ENCODE data around the gene ODF2. TPM values are rescaled to one million over a fixed set of nuclear protein-coding genes. Genes with fewer than 3 reads are reported as not detected.
A peak's percentile ranks its signal among the peaks of the same experiment; 100 is the strongest.
"Not testable (repeated sequence)": the region's sequence is repeated elsewhere in the genome, so short reads cannot be mapped to it uniquely, and the experiment has no call there.

Gene ODF2
- total RNA-seq, 1 donor from 2014 or later = 85.5 TPM

DNA sequence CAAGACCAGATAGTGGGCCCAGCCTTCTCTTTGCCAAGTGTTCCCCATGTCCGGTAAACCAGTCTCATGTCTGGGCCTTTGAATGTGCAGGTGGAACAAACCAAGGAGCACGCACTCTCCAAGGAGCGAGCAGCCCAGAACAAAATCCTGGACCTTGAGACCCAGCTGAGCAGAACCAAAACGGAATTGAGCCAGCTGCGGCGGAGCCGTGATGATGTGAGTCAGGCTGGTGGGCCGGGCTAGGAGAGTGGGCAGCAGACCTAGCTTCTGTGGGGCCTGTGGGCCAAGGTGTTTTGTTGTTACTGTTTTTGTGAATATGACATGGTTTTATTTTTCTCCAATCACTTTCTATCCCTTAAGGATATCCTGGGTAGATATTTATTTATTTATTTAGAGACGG lies 43.1 kb downstream of the ODF2 start:
- peaks cover 3% of the 10 kb centered on the region for H3K4me1 Mint-ChIP-seq
- no peaks in the 10 kb centered on the region for H3K36me3 Mint-ChIP-seq (ENCODE audit: low read depth)
- no peak overlapping the region for H3K4me3 Mint-ChIP-seq

GRCh38 chr9:128499920-128500319 lies 44.1 kb downstream of the ODF2 start:
- DNase-seq (ENCODE audit: low read depth, low spot score) = no peak
- Mint-ChIP-seq H3K9me3 (no peaks in the 10 kb centered on the region), H3K4me3 (no peak overlapping the region), H3K4me1 (peaks cover 5% of the 10 kb centered on the region), H3K36me3 (ENCODE audit: low read depth) (no peaks in the 10 kb centered on the region), H3K27ac (ENCODE audit: unreplicated experiment) (no peak overlapping the region), H3K27me3 (ENCODE audit: low read depth) (no peaks in the 10 kb centered on the region)
- TF ChIP-seq, protein P1, sequence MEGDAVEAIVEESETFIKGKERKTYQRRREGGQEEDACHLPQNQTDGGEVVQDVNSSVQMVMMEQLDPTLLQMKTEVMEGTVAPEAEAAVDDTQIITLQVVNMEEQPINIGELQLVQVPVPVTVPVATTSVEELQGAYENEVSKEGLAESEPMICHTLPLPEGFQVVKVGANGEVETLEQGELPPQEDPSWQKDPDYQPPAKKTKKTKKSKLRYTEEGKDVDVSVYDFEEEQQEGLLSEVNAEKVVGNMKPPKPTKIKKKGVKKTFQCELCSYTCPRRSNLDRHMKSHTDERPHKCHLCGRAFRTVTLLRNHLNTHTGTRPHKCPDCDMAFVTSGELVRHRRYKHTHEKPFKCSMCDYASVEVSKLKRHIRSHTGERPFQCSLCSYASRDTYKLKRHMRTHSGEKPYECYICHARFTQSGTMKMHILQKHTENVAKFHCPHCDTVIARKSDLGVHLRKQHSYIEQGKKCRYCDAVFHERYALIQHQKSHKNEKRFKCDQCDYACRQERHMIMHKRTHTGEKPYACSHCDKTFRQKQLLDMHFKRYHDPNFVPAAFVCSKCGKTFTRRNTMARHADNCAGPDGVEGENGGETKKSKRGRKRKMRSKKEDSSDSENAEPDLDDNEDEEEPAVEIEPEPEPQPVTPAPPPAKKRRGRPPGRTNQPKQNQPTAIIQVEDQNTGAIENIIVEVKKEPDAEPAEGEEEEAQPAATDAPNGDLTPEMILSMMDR (conservative IDR thresholded peaks at IDR 0.05) = no peak

More for the DNA sequence above, 43.1 kb downstream of the ODF2 start:
- DNase-seq (ENCODE audit: low read depth, low spot score) = no peak
- Mint-ChIP-seq H3K9me3 (no peaks in the 10 kb centered on the region), H3K27me3 (ENCODE audit: low read depth) (no peaks in the 10 kb centered on the region), H3K27ac (ENCODE audit: unreplicated experiment) (no peak overlapping the region)
- TF ChIP-seq, protein P1 (conservative IDR thresholded peaks at IDR 0.05) = no peak

DNA sequence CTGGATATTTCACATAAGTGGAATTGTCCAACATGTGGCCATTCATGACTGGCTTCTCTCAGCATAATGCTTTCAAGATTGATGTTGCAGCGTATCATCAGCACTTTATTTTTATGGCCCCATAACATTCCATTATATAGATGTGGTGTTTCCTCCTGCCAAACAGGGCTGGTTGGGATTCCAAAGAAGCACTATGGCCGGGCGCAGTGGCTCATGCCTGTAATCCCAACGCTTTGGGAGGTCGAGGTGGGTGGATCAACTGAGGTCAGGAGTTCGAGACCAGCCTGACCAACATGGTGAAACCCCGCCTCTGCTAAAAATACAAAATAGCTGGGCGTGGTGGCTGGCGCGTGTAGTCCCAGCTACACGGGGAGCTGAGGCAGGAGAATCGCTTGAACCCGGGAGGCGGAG lies 47.6 kb downstream of the ODF2 start:
- peaks cover 12% of the 10 kb centered on the region for H3K4me1 Mint-ChIP-seq
- peak overlapping the region; percentile 99 for H3K4me3 Mint-ChIP-seq
- not testable (repeated sequence) for H3K9me3 Mint-ChIP-seq; H3K27me3 Mint-ChIP-seq (ENCODE audit: low read depth); H3K27ac Mint-ChIP-seq (ENCODE audit: unreplicated experiment); DNase-seq (ENCODE audit: low read depth, low spot score); H3K36me3 Mint-ChIP-seq (ENCODE audit: low read depth)

DNA sequence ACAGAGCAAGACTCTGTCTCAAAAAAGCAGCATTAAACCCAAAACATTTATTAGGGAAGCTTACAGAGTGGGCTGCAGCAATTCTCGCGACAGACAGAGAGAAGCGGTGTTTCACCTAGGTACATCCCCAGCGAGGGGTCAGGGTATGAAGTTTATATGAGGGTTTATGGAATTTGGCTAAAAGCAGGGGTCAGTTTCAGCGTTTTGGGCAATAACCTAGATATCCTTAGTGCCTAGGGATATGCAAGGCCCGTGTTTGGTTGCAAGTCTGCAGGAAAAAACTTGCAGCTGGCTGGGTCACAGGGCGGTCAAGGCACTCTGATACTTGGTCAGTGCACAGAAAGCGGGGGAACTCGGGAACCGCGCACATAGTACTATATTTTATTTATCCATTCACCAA lies 48.1 kb downstream of the ODF2 start:
- Mint-ChIP-seq H3K27me3 (ENCODE audit: low read depth) (no peaks in the 10 kb centered on the region), H3K36me3 (ENCODE audit: low read depth) (no peaks in the 10 kb centered on the region), H3K27ac (ENCODE audit: unreplicated experiment) (no peak overlapping the region), H3K9me3 (no peaks in the 10 kb centered on the region), H3K4me1 (peaks cover 12% of the 10 kb centered on the region), H3K4me3 (peak overlapping the region; percentile 99)
- TF ChIP-seq, protein P1 (conservative IDR thresholded peaks at IDR 0.05) = no peak
- DNase-seq (ENCODE audit: low read depth, low spot score) = no peak

GRCh38 chr9:128504485-128505413 lies 48.9 kb downstream of the ODF2 start, which contains the start of gene GLE1:
GLE1 (plus strand) TSS chr9:128504719; CDS start chr9:128504806, 87 bp downstream.
- peaks cover 12% of the 10 kb centered on the region for H3K4me1 Mint-ChIP-seq
- peak; percentile 96 for DNase-seq (ENCODE audit: low read depth, low spot score)
- no peaks in the 10 kb centered on the region for H3K9me3 Mint-ChIP-seq
- no peaks in the 10 kb centered on the region for H3K27me3 Mint-ChIP-seq (ENCODE audit: low read depth)
- H3K4me3 Mint-ChIP-seq = peak within 1 kb of the TSS; percentile 99
- H3K36me3 Mint-ChIP-seq (ENCODE audit: low read depth) = no peaks in the 10 kb centered on the region
- H3K27ac Mint-ChIP-seq (ENCODE audit: unreplicated experiment) = peak within 1 kb of the TSS; percentile 99
- TF ChIP-seq, protein P1 (conservative IDR thresholded peaks at IDR 0.05) = no peak

GRCh38 chr9:128505414-128505765 lies 49.6 kb downstream of the ODF2 start:
- Mint-ChIP-seq H3K27ac (ENCODE audit: unreplicated experiment) (peak overlapping the region; percentile 99), H3K27me3 (ENCODE audit: low read depth) (no peaks in the 10 kb centered on the region)
- TF ChIP-seq, protein P1 (conservative IDR thresholded peaks at IDR 0.05) = no peak

GRCh38 chr9:128505906-128506305 lies 50.1 kb downstream of the ODF2 start:
- not testable (repeated sequence) for H3K27ac Mint-ChIP-seq (ENCODE audit: unreplicated experiment); H3K36me3 Mint-ChIP-seq (ENCODE audit: low read depth); H3K27me3 Mint-ChIP-seq (ENCODE audit: low read depth); H3K9me3 Mint-ChIP-seq; DNase-seq (ENCODE audit: low read depth, low spot score)
- Mint-ChIP-seq H3K4me3 (peak overlapping the region; percentile 99), H3K4me1 (peaks cover 12% of the 10 kb centered on the region)

More at GRCh38 chr9:128505414-128505765, 49.6 kb downstream of the ODF2 start:
- peak overlapping the region; percentile 99 for H3K4me3 Mint-ChIP-seq
- H3K9me3 Mint-ChIP-seq = no peaks in the 10 kb centered on the region
- DNase-seq (ENCODE audit: low read depth, low spot score) = no peak
- H3K4me1 Mint-ChIP-seq = peaks cover 12% of the 10 kb centered on the region
- H3K36me3 Mint-ChIP-seq (ENCODE audit: low read depth) = no peaks in the 10 kb centered on the region
